ENCODE data around the gene PHACTR1.
"Not testable (repeated sequence)": the region's sequence is repeated elsewhere in the genome, so short reads cannot be mapped to it uniquely, and the experiment has no call there.

Gene PHACTR1

GRCh38 chr6:13125841-13126240 lies 409.3 kb downstream of the PHACTR1 start:
- no peak for DNase-seq

DNA sequence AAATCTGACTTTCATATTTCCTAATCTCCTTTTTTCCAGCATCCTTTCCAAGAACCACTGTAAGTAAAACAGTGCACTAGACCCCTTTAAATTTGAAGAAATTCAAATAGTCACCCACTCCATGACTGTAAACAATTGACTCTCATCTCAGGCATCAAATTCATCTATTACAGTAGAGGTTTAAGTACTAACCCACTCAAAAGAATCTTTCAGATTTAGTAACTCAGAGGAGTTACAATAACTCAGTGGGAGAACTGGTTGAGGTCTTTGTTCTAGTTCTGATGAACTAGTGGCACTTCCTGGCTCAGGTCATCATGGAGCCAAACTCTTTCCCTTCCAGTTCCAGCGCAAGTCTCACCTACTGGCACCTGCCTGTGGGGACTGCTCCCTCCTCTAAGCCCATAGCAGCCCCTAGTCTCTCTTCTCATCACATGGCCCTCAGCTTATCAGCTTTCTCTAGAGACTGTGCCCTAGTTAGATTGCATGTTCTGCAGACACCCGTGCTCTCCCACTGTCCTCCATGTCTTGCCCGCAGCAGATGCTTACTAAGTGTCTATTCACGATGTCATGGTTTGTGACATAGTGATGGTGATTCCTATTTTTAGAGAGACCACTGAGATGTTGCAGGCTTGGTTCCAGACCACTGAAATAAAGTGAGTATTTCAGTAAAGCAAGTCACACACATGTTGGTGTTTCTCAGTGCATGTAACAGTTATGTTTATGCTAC lies 415.5 kb downstream of the PHACTR1 start:
- DNase-seq = no peak

- DNase-seq = not testable (repeated sequence)
These were observed 417.3 kb downstream of the PHACTR1 start for GRCh38 chr6:13133894-13134293.

GRCh38 chr6:13135152-13135551 lies 418.6 kb downstream of the PHACTR1 start:
- no peak for DNase-seq

DNA sequence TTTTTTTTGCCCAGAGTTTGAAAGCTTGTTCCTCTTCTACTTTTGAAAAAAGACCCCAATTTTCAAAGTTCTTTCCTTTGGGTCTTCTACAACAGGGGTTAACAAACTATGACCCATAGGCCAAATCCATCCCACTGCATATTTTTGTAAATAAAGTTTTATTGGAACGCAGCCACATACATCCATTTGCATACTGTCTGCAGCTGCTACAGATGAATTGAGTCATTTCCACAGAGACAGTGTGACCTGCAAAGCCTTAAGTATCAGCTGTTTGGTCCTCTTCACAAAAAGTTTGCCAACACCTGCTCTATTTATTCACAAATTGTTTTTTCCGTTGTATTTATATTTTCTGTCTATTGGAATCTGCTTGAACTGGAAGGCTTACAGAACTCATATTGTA lies 422.6 kb downstream of the PHACTR1 start:
- no peak for DNase-seq

- DNase-seq = no peak
These were observed 424.4 kb downstream of the PHACTR1 start for GRCh38 chr6:13140980-13141379.

GRCh38 chr6:13141387-13141786 lies 424.8 kb downstream of the PHACTR1 start:
- no peak for DNase-seq

DNA sequence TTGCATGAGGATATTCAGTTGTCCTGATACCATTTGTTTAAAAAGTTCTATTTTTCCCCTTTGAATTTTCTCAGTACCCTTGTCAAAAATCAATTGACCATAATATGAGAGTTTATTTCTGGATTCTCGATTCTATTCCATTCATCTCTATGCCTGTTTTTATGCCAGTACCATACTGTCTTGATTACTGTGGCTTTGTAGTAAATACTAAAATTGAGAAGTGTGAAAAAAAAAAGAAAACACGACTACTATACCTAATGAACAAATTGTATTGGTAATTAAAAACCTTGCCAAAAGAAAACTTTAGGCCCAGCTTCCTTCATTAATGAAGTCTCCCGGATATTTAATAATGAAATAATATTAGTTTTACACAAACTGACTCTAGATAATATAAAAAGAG lies 426.0 kb downstream of the PHACTR1 start:
- DNase-seq = no peak

- DNase-seq = no peak
These were observed 429.9 kb downstream of the PHACTR1 start for GRCh38 chr6:13146442-13146841.

DNA sequence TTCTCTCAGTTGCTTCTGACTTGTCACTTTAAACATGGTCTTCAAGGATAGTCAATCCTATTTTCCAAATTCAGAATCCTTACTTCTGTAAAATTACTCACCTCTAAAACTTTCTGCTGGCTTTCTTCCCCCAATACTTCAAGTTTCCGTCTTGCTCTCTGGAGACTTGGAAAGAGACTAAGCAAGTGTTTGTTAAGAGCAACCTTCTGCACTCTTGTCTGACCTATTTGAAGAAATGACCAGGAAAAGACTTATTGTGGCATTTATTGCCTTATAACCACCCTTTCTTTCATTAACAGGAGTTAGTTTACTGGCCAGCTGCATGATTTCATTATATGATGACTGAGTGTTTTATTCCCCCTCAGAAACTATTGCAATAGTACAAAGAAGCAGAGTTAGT lies 430.8 kb downstream of the PHACTR1 start:
- no peak for DNase-seq

DNA sequence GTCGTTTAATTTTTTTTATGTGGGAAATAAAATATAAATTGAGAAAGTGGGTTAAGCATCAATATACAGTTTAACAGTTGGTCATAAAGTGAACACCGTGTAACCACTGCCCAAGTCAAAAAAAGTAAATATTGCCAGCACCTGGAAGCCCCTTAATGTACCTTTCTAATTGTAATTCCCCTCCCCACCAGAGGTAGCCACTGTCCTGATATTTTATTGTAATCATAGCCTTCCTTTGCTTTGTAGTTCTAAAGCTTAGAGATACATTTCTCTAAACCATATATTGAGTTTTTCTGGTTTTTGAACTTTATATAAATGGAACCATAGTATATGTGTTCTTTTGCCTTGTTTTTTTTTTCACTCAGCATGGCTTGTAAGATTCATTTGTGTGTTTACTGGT lies 431.2 kb downstream of the PHACTR1 start:
- no peak for DNase-seq

DNA sequence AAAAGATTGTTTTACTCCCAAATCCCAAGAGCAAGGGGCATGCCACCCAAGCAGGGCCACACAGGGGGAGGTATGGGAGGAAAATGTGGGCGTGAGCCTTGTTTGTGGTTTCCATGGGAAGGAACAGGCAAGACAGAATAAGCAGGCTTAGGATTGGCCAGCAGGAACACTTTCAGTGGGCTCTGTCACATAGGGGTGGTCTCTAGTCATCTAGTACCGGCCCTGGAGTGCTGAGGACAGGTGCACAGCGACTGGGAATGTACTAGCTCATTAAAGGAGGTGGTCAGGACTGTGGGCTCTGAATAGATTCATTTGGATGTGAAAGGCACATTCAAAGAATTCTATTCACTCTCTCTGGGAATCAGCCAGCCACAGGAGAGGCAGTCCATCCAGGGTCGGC lies 436.2 kb downstream of the PHACTR1 start:
- no peak for DNase-seq

GRCh38 chr6:13156381-13156780 lies 439.8 kb downstream of the PHACTR1 start:
- no peak for DNase-seq

GRCh38 chr6:13157293-13157692 lies 440.7 kb downstream of the PHACTR1 start:
- no peak for DNase-seq

DNA sequence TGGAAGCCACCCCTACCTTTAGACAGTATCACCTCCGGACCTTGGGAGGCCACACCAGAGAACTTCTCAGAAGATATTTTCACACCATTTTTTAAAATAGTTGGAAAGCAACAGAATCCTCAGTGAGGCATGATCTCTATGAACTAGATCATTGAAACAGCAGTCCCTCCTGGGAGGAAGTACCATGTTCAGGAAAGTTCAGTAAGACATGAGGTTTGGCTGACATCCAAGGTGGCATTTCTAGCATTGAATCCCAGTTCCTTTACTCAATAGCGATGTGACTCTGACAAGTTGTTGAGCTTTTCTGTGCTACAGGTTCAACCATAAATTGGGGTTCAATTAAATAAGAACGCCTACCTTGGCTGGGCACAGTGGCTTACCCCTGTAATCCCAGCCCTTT lies 442.7 kb downstream of the PHACTR1 start:
- no peak for DNase-seq

DNA sequence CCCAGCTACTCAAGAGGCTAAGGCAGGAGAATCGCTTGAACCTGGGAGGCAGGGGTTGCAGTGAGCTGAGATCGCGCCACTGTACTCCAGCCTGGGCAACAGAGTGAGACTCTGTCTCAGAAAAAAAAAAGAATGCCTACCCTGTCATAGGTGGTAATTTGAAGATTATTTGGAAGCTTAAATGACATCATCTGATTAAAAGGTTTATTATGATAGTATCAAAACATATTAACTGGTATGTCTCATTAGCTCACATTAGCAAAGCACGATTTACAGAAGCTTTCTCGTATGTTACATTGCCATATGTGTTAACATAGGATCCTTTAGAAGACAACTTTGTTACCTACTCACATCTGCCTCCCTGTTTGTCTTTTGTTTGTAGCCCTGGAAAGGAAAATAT lies 443.3 kb downstream of the PHACTR1 start:
- DNase-seq = not testable (repeated sequence)

GRCh38 chr6:13163161-13163944 lies 446.8 kb downstream of the PHACTR1 start:
- DNase-seq = no peak

GRCh38 chr6:13164291-13164690 lies 447.7 kb downstream of the PHACTR1 start:
- no peak for DNase-seq

DNA sequence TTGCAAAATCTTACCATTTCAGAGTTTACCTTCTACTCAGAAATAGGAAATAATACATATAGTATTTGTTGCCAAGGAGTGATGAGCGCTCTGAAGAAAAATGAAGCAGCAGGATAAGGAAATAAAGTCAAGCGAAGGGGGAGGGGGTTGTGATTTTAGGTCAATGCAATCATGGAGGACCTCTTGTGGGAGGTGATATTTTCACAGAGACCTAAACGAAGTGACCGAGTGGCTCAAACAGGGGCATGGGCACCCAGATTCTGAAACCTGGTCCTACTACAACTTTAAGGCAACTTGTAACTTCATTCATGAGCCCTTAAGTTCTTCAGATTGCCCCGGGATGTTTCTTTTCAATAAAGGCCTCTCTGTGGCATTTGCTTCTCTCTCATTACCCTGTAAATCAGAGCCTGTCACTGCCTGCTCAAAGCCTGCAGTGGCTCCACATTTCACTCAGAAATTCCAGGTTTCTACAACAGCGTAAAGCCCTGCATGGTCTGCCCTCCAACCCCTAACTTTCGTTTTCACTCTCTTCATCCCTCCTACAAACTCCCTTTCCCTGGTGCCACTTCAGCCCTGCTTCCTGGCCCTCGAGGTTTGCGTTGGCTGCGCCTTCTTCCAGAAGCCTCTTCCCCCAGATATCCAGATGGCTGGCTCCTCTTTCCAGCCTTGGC lies 449.1 kb downstream of the PHACTR1 start:
- no peak for DNase-seq

- DNase-seq = no peak
These were observed 449.7 kb downstream of the PHACTR1 start for GRCh38 chr6:13166269-13166668.

DNA sequence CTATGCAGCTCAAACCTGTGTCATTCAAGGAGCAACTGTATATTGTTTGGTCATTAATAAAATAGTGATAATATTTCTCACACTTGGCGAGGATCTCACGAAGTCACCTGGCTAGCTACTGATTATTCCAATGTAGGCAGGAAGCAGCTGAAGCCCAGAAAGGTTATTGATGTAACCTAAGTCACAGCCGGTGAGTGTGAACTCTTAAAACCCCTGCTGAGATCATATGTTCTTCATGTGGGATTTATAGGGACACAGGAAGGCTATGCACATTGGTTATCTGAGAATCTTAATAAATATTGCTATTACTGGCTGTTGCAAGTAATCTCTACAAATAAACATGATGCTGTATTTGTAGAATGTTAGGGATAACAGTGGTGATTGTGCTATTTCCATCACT lies 450.3 kb downstream of the PHACTR1 start:
- DNase-seq = no peak

DNA sequence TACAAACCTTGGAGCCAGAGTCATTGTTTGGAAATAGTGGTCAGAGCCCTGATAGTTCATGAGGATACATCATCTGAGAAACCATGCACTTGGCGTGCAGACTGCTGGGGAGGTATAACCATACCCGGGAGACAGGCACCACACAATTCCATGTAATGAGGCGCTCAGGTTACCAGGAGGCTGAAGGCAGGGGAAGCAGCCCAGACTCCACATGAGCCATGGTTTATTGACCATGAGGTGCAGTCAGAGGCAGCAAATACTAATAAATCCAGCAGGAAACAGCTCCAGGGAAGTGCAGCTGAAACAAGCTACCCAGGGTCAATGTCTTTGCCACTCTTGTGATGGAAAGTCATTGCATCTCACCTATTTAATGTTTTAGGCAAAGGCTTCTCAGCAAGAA lies 455.7 kb downstream of the PHACTR1 start:
- no peak for DNase-seq

DNA sequence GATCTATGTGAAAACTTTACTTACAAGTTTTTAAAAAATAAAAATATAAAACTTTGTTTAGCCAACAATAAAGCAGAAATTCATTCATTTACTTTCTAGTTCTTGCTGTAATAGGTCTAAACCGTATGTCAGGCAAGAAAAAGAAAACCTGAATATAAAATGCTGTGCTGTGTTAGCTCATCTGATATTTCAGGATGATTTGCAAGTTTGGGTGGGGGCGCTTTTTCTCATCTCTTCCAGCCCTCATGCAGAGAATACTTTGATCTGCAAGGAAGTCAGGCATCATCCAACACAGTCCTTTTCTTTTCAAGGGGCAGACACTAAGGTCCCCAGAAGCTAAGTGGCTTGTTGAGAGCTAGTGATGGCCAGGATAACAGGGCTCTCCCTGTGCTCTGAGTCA lies 458.5 kb downstream of the PHACTR1 start:
- no peak for DNase-seq

- DNase-seq = no peak
These were observed 459.2 kb downstream of the PHACTR1 start for GRCh38 chr6:13175759-13176158.

Measured in NCI-H2029 treated with DMSO at 0.1 percent for 48 hours (cell line).